ENCODE measurements around the gene KDM4D.
"Not testable (repeated sequence)": the region's sequence is repeated elsewhere in the genome, so short reads cannot be mapped to it uniquely, and the experiment has no call there.

KDM4D gene

DNA sequence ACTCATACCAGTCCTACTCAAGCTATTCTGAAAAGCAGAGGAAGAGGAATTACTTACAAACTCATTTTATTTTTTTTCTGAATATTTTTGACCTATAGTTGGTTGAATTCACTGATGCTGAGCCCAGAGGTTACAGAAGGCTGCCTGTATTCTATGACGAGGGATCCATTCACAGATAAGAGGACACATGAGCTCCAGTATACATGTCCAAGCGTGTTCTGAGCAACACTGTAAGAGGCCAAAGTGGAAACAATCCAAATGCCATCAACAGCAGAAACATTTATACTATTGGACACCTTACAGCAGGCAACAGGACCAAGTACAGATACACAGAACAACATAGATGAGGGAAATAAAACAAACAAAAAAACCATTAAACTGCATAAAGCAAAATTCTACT is 61.8 kb downstream of the KDM4D start:
- DNase-seq, result no peak

- not testable (repeated sequence) for DNase-seq
Measured at GRCh38 chr11:95037356-95038035, 64.0 kb downstream of the KDM4D start.

GRCh38 chr11:95042239-95042638 is 68.7 kb downstream of the KDM4D start:
- DNase-seq, result no peak

DNA sequence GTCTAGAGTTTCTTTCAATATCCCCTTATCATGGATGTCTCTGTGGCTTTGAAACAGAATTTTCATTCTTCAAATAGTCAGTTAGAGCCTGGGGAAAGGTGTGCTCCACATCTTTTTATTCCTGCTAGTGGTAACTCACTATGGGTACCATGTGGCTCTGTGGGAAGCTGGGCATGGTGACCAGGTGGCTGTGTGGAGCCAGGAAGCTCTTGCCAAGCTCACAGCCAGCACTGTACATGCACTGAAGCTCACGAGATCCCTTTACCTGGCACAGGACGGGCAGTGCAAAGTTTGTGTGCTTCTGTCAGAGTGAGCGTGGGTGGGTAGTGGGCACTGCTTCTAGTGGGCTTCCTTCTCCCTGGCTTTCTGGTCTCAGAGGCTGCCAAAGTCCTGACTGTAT is 69.4 kb downstream of the KDM4D start:
- DNase-seq, result no peak

DNA sequence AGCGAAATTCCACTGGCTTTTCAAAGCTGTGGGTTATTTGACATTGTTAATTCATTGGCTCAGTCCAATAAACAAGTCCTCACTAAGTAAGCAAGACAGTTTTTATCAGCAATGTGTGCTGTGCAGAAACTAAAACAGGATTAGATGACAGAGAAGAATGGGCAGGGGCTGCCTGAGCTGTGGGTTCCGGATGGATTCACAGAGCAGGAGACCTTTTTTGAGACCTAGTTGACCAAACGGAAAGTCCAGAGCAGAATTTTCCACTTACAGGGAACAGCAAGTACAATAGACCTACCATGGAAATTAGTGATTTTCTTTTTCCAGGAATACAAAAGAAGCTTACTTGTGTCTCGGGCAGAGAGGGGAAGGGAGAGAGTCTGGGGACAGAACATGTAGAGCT is 70.5 kb downstream of the KDM4D start:
- DNase-seq, result no peak

GRCh38 chr11:95045812-95046211 is 72.3 kb downstream of the KDM4D start:
- DNase-seq, result no peak
